IMR-90 (cell line): ENCODE data around the gene SHLD1. TPM values are rescaled to one million over a fixed set of nuclear protein-coding genes. Genes with fewer than 3 reads are reported as not detected.
A peak's percentile ranks its signal among the peaks of the same experiment; 100 is the strongest.

Source experiments
- ATAC-seq: fragments of 200-7000 bp; cut with Tn5 transposase; 2 replicates; pipeline ENCODE4 v1.9.1; 2020; ENCODE audit warnings: low read depth, mild to moderate bottlenecking, moderate library complexity
- BruUV-seq: library from RNA; stranded (reverse); fragments of 400-500 nt; replicated peaks from 2 replicates; lab custom pipeline; 2021; lab: Mats Ljungman, UMichigan
- CTCF ChIA-PET: fragments of 300-600 bp; formaldehyde crosslinking; extraction: SDS; loops from one replicate; lab custom pipeline; 2021; ENCODE audit warnings: antibody characterized with exemption; lab: Yijun Ruan, JAX
- POLR2A ChIA-PET: fragments of 300-600 bp; sonication (Branson Sonifier 250); formaldehyde crosslinking; loops from one replicate; lab custom pipeline; 2022; ENCODE audit warnings: antibody characterized with exemption; ENCODE audit not compliant: unreplicated experiment; lab: Charles Lee
- DNase-seq: peaks from one replicate; pipeline ENCODE4 v3.0.0; 2013
- H2AFZ ChIP-seq: replicated peaks from 2 replicates; pipeline ENCODE3; 2013; ENCODE audit warnings: low read length, mild to moderate bottlenecking; ENCODE audit not compliant: poor library complexity
- H2AK5ac ChIP-seq: 2 replicates; pipeline ENCODE4 v1.6.1; 2013; ENCODE audit warnings: low read depth, low read length, inconsistent platforms
- H2AK9ac ChIP-seq: replicated peaks from 2 replicates; pipeline ENCODE3; 2013; ENCODE audit warnings: mild to moderate bottlenecking, low read depth, low read length, moderate library complexity; ENCODE audit not compliant: poor library complexity
- H2BK120ac ChIP-seq: 2 replicates; pipeline ENCODE4 v1.6.1; 2013; ENCODE audit warnings: low read depth, low read length, inconsistent platforms
- H2BK15ac ChIP-seq: 3 replicates; pipeline ENCODE4 v1.6.1; 2013; ENCODE audit warnings: low read depth, low read length, inconsistent platforms
- H2BK20ac ChIP-seq: 2 replicates; pipeline ENCODE4 v1.6.1; 2013; ENCODE audit warnings: low read depth, mild to moderate bottlenecking, inconsistent platforms, low read length, moderate library complexity
- H2BK5ac ChIP-seq: 2 replicates; pipeline ENCODE4 v1.6.1; 2013; ENCODE audit warnings: mild to moderate bottlenecking, low read depth, low read length, inconsistent platforms; ENCODE audit not compliant: poor library complexity, severe bottlenecking
- H3K14ac ChIP-seq: replicated peaks from 2 replicates; pipeline ENCODE4 v1.6.1; 2013; ENCODE audit warnings: low read depth, low read length, inconsistent platforms
- H3K18ac ChIP-seq: 2 replicates; pipeline ENCODE4 v1.6.1; 2013; ENCODE audit warnings: low read depth, low read length, control low read depth
- H3K23ac ChIP-seq: 2 replicates; pipeline ENCODE4 v1.6.1; 2013; ENCODE audit warnings: low read depth, low read length, inconsistent platforms
- H3K27ac ChIP-seq: 2 replicates; pipeline ENCODE4 v1.5.1; 2013; ENCODE audit warnings: mild to moderate bottlenecking, control low read depth, low read length; ENCODE audit not compliant: insufficient read depth
- H3K27me3 ChIP-seq: 2 replicates; pipeline ENCODE4 v1.6.1; 2013; ENCODE audit warnings: low read length; ENCODE audit not compliant: control insufficient read depth, insufficient read depth
- H3K36me3 ChIP-seq: 2 replicates; pipeline ENCODE4 v1.6.1; 2013; ENCODE audit warnings: low read length, mixed read lengths; ENCODE audit not compliant: control insufficient read depth, insufficient read depth
- H3K4ac ChIP-seq: 2 replicates; pipeline ENCODE4 v1.6.1; 2013; ENCODE audit warnings: low read depth, low read length, inconsistent platforms
- H3K4me1 ChIP-seq: 2 replicates; pipeline ENCODE4 v1.6.1; 2013; ENCODE audit warnings: low read length, mixed read lengths; ENCODE audit not compliant: control insufficient read depth, insufficient read depth
- H3K4me2 ChIP-seq: 2 replicates; pipeline ENCODE4 v1.6.1; 2013; ENCODE audit warnings: low read depth, mild to moderate bottlenecking, control low read depth, low read length, moderate library complexity
- H3K4me3 ChIP-seq: 2 replicates; pipeline ENCODE4 v1.5.1; 2013; ENCODE audit warnings: low read depth, mild to moderate bottlenecking, control low read depth, low read length, moderate library complexity; ENCODE audit not compliant: insufficient read depth
- H3K56ac ChIP-seq: 2 replicates; pipeline ENCODE4 v1.6.1; 2013; ENCODE audit warnings: low read length, inconsistent platforms; ENCODE audit not compliant: insufficient read depth; ENCODE audit errors: extremely low read depth
- H3K79me1 ChIP-seq, 2 experiments: 2 replicates each; pipeline ENCODE4 v1.6.1; 2013; ENCODE audit warnings: low read length in 2 of 2, inconsistent platforms in 1 of 2, low read depth in 1 of 2
- H3K9ac ChIP-seq: 2 replicates; pipeline ENCODE4 v1.6.1; 2013; ENCODE audit warnings: low read depth, low read length, control low read depth
- H3K9me1 ChIP-seq: 2 replicates; pipeline ENCODE4 v1.6.1; 2013; ENCODE audit warnings: low read length, inconsistent platforms; ENCODE audit not compliant: insufficient read depth
- H3K9me3 ChIP-seq: 2 replicates; pipeline ENCODE4 v1.6.1; 2013; ENCODE audit warnings: low read length; ENCODE audit not compliant: control insufficient read depth, insufficient read depth
- H4K20me1 ChIP-seq: 2 replicates; pipeline ENCODE4 v1.6.1; 2013; ENCODE audit warnings: low read length, inconsistent platforms; ENCODE audit not compliant: insufficient read depth
- H4K5ac ChIP-seq: 2 replicates; pipeline ENCODE4 v1.6.1; 2013; ENCODE audit warnings: mild to moderate bottlenecking, low read depth, low read length, control low read depth
- H4K8ac ChIP-seq, 2 experiments: 2 replicates each; pipeline ENCODE4 v1.6.1; 2013; ENCODE audit warnings: low read depth in 2 of 2, low read length in 2 of 2, control low read depth in 1 of 2, inconsistent platforms in 1 of 2
- H4K91ac ChIP-seq: 2 replicates; pipeline ENCODE4 v1.6.1; 2013; ENCODE audit warnings: low read depth, low read length, inconsistent platforms; ENCODE audit not compliant: insufficient read depth
- BHLHE40 ChIP-seq: fragments of 150-350 bp; IDR thresholded peaks from 2 replicates; pipeline ENCODE4 v1.6.1; 2016; ENCODE audit warnings: mild to moderate bottlenecking, low read depth, low read length
- CEBPB ChIP-seq: IDR thresholded peaks from 2 replicates; pipeline ENCODE4 v1.6.1; 2012; ENCODE audit warnings: low read depth, low read length, improper control_type of control experiment
- CHD1 ChIP-seq: IDR thresholded peaks from 2 replicates; pipeline ENCODE4 v1.6.1; 2012; ENCODE audit warnings: low read depth, low read length, improper control_type of control experiment
- CTCF ChIP-seq: conservative IDR thresholded peaks from 2 replicates; pipeline ENCODE4 v1.5.1; 2012; ENCODE audit warnings: mild to moderate bottlenecking, low read depth, low read length, improper control_type of control experiment
- ELK1 ChIP-seq: fragments of 150-350 bp; IDR thresholded peaks from 2 replicates; pipeline ENCODE4 v1.6.1; 2016; ENCODE audit warnings: low read depth, mild to moderate bottlenecking, low read length, moderate library complexity, borderline replicate concordance
- FOS ChIP-seq: fragments of 150-350 bp; IDR thresholded peaks from 2 replicates; pipeline ENCODE4 v1.6.1; 2016; ENCODE audit warnings: low read depth, low read length
- MAFK ChIP-seq: IDR thresholded peaks from 2 replicates; pipeline ENCODE4 v1.6.1; 2012; ENCODE audit warnings: low read depth, low read length, improper control_type of control experiment
- MAZ ChIP-seq: IDR thresholded peaks from 2 replicates; pipeline ENCODE4 v1.6.1; 2012; ENCODE audit warnings: low read depth, mild to moderate bottlenecking, low read length, improper control_type of control experiment, moderate library complexity, borderline replicate concordance
- MXI1 ChIP-seq: IDR thresholded peaks from 2 replicates; pipeline ENCODE4 v1.6.1; 2012; ENCODE audit warnings: low read depth, mild to moderate bottlenecking, low read length, moderate library complexity, borderline replicate concordance
- NFE2L2 ChIP-seq: fragments of 150-350 bp; IDR thresholded peaks from 2 replicates; pipeline ENCODE4 v1.6.1; 2016; ENCODE audit warnings: low read depth, mild to moderate bottlenecking, low read length
- POLR2A ChIP-seq: IDR thresholded peaks from 2 replicates; pipeline ENCODE4 v1.6.1; 2012; ENCODE audit warnings: mild to moderate bottlenecking, low read depth, low read length
- RAD21 ChIP-seq: IDR thresholded peaks from 2 replicates; pipeline ENCODE4 v1.6.1; 2012; ENCODE audit warnings: low read length, improper control_type of control experiment
- RCOR1 ChIP-seq: IDR thresholded peaks from 2 replicates; pipeline ENCODE4 v1.6.1; 2012; ENCODE audit warnings: mild to moderate bottlenecking, low read length, improper control_type of control experiment; ENCODE audit not compliant: insufficient replicate concordance
- RFX5 ChIP-seq: IDR thresholded peaks from 2 replicates; pipeline ENCODE4 v1.8.0; 2012; ENCODE audit warnings: low read depth, mild to moderate bottlenecking, low read length, moderate library complexity
- SMC3 ChIP-seq: fragments of 150-350 bp; IDR thresholded peaks from 2 replicates; pipeline ENCODE4 v1.6.1; 2016; ENCODE audit warnings: low read depth, mild to moderate bottlenecking, antibody characterized with exemption, low read length, moderate library complexity
- USF2 ChIP-seq: fragments of 150-350 bp; IDR thresholded peaks from 2 replicates; pipeline ENCODE4 v1.6.1; 2017; ENCODE audit warnings: mild to moderate bottlenecking, antibody characterized with exemption, low read length, low read depth
- WGBS, 2 experiments: methylation state at CpG; one replicate each; pipeline versions ENCODE4 v1.1.5 to v1.1.7; 2013; ENCODE audit warnings: missing lambda C conversion rate in 2 of 2; ENCODE audit not compliant: insufficient read length in 1 of 2; ENCODE audit errors: extremely low coverage in 2 of 2; 5-methylcytosine and 5-hydroxymethylcytosine counted together
- dilution Hi-C: fragments of 300-500 bp; cut with HindIII; formaldehyde crosslinking; loops from one replicate; pipeline ENCODE4 v1.14.3; 2018; ENCODE audit warnings: low sequenced_read_pairs; ENCODE audit not compliant: unreplicated experiment
- in situ Hi-C: fragments of 300-500 bp; cut with MboI; formaldehyde crosslinking; loops from 3 replicates; pipeline ENCODE4 v1.14.3; 2019; ENCODE audit warnings: low sequenced_read_pairs, inconsistent platforms, mixed read lengths
- intact Hi-C: fragments of 100-400 bp; cut with micrococcal nuclease; formaldehyde crosslinking; loops from 2 replicates; pipeline ENCODE4 v1.10.0; 2022
- polyA plus RNA-seq, 3 experiments: library from polyadenylated mRNA; depleted of rRNA; stranded (reverse); fragments of >200 nt; gene quantifications; 2 replicates each; pipeline ENCODE4 v1.2.3, GENCODE V29; 2012; ENCODE audit warnings: low replicate concordance in 1 of 3
- total RNA-seq: library from RNA; depleted of rRNA; stranded (reverse); fragments of >200 nt; gene quantifications from 2 replicates; pipeline ENCODE4 v1.2.3, GENCODE V29; 2012

Gene SHLD1
- total and polyA plus RNA-seq, 2 of the 4 experiments (the other 2 are of a cell fraction) = 2.6 to 3.0 TPM

- H3K27me3 ChIP-seq = no peaks in the 10 kb centered on the region
- H2AK9ac ChIP-seq = no peak overlapping the region
- dilution Hi-C loops (no loop called here), in situ Hi-C loops (no loop called here), intact Hi-C loops (no loop called here)
- no peak overlapping the region for H2BK20ac ChIP-seq
- ATAC-seq (no peak), DNase-seq (peak; percentile 41)
- WGBS, 2 experiments = no CpG with 5 or more reads among the region's 5 CpGs
- ChIA-PET POLR2A (no interaction called here), CTCF (no interaction called here)
- no peak overlapping the region for H2BK5ac ChIP-seq
- H2BK120ac ChIP-seq = no peak overlapping the region
- H2AK5ac ChIP-seq = no peak overlapping the region
- no peak overlapping the region for H3K18ac ChIP-seq
- H3K4me1 ChIP-seq = peaks cover 9% of the 10 kb centered on the region
- H4K8ac ChIP-seq = no peak overlapping the region
- H4K91ac ChIP-seq = no peak overlapping the region
- H3K9me1 ChIP-seq = 0 out of 2 replicates have a peak, but pooled peaks cover 6% of the 10 kb centered on the region
- H2AFZ ChIP-seq = no peak overlapping the region
- H3K9ac ChIP-seq = no peak overlapping the region
- no peak overlapping the region for H3K4me3 ChIP-seq
- no peak overlapping the region for H2BK15ac ChIP-seq
- H3K4me2 ChIP-seq = no peak overlapping the region
- H4K5ac ChIP-seq = no peak overlapping the region
- BruUV-seq = no TSS peak
- H3K36me3 ChIP-seq = no peaks in the 10 kb centered on the region
- H3K27ac ChIP-seq = no peak overlapping the region
- H3K23ac ChIP-seq = no peak overlapping the region
- H3K9me3 ChIP-seq = no peaks in the 10 kb centered on the region
- no peaks in the 10 kb centered on the region for H4K20me1 ChIP-seq
- H3K4ac ChIP-seq = no peak overlapping the region
- TF ChIP-seq USF2 (no peak), SMC3 (no peak), NFE2L2 (no peak), MXI1 (no peak), BHLHE40 (no peak), MAFK (no peak), CHD1 (no peak), RAD21 (no peak), CTCF (no peak), FOS (no peak), RCOR1 (no peak), POLR2A (no peak), CEBPB (no peak), MAZ (no peak), ELK1 (no peak), RFX5 (no peak)
- H3K56ac ChIP-seq = no peak overlapping the region
- no peaks in the 10 kb centered on the region for H3K79me1 ChIP-seq
- H3K14ac ChIP-seq = no peak overlapping the region
Observed at GRCh38 chr20:5720696-5721095, 29.5 kb upstream of the SHLD1 start.
